Measurements from ENCODE around the gene CEP95.

The CEP95 gene

DNA sequence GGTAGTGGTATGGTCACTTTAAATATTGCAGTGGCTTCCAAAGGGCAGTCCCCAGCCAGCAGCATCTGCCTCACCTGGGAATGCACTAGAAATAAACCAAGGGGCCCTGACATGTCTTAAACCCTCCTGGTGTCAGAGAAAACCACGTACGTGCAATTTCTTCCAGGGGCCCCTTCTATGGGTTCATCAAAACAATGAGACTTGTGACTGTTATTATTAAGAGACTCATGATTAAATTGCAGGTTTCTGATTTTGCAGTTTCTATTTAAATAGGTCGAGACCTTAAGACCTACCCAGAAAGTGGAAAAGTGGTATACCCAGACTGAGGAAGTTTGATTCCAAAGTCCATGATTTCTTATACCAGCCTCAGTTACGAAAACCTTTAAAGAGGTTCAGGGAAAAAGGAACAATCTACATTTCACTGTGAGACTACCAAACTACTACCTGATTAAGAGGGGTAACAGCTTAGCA lies 9.2 kb upstream of the CEP95 start:
- no peak for DNase-seq (ENCODE audit: low read depth)
- TF ChIP-seq, protein P1, sequence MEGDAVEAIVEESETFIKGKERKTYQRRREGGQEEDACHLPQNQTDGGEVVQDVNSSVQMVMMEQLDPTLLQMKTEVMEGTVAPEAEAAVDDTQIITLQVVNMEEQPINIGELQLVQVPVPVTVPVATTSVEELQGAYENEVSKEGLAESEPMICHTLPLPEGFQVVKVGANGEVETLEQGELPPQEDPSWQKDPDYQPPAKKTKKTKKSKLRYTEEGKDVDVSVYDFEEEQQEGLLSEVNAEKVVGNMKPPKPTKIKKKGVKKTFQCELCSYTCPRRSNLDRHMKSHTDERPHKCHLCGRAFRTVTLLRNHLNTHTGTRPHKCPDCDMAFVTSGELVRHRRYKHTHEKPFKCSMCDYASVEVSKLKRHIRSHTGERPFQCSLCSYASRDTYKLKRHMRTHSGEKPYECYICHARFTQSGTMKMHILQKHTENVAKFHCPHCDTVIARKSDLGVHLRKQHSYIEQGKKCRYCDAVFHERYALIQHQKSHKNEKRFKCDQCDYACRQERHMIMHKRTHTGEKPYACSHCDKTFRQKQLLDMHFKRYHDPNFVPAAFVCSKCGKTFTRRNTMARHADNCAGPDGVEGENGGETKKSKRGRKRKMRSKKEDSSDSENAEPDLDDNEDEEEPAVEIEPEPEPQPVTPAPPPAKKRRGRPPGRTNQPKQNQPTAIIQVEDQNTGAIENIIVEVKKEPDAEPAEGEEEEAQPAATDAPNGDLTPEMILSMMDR (IDR thresholded peaks at IDR 0.05; ENCODE audit: low read depth, low read length), result no peak
- TF ChIP-seq POLR2A (IDR thresholded peaks at IDR 0.05; ENCODE audit: extremely low read depth, insufficient read length) (no peak), MYC (IDR thresholded peaks at IDR 0.05; ENCODE audit: low read depth, low read length) (no peak)
- TF ChIP-seq, protein P2, sequence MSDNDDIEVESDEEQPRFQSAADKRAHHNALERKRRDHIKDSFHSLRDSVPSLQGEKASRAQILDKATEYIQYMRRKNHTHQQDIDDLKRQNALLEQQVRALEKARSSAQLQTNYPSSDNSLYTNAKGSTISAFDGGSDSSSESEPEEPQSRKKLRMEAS (IDR thresholded peaks at IDR 0.05; ENCODE audit: low read depth, low read length), result no peak
- H3K4me3 ChIP-seq (ENCODE audit: low read depth, low read length), result peak overlapping the region; percentile 70

DNA sequence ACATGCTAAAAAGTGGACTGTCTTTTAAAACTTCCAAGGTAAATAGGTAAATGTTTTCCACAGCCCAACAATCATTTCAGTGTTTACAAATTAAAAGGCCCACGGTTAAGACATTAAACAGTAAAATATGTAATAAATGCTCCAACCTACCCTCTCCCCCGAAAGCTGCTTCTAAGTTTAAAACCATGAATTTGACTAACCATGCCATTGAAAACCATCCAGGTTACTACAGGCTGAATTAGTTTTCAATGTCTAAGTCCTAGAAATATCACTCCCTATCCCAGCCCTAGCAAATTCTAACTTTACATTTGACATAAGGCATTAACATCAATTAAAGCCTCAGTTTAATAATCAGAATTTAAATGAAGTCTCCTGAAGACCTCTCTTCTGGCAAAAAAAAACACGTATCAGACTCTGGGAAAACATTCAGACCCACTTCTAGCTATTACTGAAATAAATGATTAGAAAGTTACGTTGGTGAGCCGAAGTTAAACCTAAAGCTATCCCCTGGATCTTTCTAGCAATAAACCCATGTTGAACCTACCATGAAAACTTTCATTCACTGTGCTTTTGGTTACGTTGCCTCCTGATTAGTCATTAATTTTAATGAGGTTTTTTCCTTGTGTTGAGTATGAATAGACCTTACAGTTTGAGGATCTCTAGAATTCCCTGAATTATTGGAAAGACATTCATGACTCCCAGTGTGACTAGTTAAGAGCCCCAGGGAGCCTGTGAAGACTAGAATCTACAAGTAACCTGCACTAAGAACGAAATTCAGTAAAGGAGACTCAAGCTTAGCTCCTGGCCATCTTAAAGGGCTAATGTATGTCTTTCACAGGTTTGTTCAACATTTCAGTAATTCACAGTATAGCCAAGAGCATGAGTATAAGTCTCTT lies 8.2 kb upstream of the CEP95 start:
- peak overlapping the region; percentile 70 for H3K4me3 ChIP-seq (ENCODE audit: low read depth, low read length)
- TF ChIP-seq, protein P2 (IDR thresholded peaks at IDR 0.05; ENCODE audit: low read depth, low read length), result no peak
- TF ChIP-seq MYC (IDR thresholded peaks at IDR 0.05; ENCODE audit: low read depth, low read length) (no peak), POLR2A (IDR thresholded peaks at IDR 0.05; ENCODE audit: extremely low read depth, insufficient read length) (no peak)
- TF ChIP-seq, protein P1 (IDR thresholded peaks at IDR 0.05; ENCODE audit: low read depth, low read length), result no peak
- peak; percentile 8 for DNase-seq (ENCODE audit: low read depth)

DNA sequence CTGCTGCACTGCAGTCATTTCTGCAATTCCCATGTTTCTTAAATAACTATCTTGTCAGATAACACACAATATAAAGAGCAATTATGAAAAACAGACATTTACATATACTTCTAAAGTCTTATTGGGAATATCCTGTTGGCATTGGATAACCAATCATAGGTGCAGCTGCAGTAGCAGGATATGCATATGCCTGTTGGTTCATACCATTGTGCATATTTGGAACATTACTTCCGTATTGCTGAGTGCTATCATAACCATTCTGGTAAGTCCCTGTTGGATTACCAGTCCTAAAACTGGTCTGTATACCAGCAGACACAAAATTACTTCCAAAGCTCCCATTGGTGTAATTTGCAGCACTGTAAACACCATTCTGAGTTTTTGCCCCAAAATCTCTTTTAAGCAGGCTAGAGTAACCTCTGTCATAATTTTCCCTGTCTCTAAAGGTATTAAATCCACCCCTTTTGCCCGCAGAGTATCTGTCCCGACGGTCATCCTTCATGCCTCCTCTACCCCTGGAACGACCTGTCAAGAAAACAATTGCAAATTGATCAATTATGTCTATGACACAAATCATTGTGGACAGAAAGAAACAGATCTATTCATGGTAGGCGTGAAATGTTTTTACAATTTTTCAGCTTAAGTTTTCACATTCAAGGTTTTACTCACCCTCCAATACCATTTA lies 6.8 kb upstream of the CEP95 start:
- H3K4me3 ChIP-seq (ENCODE audit: low read depth, low read length), result no peak overlapping the region
- TF ChIP-seq, protein P2 (IDR thresholded peaks at IDR 0.05; ENCODE audit: low read depth, low read length), result no peak
- TF ChIP-seq, protein P1 (IDR thresholded peaks at IDR 0.05; ENCODE audit: low read depth, low read length), result no peak
- TF ChIP-seq MYC (IDR thresholded peaks at IDR 0.05; ENCODE audit: low read depth, low read length) (no peak), POLR2A (IDR thresholded peaks at IDR 0.05; ENCODE audit: extremely low read depth, insufficient read length) (no peak)
- peak; percentile 11 for DNase-seq (ENCODE audit: low read depth)

DNA sequence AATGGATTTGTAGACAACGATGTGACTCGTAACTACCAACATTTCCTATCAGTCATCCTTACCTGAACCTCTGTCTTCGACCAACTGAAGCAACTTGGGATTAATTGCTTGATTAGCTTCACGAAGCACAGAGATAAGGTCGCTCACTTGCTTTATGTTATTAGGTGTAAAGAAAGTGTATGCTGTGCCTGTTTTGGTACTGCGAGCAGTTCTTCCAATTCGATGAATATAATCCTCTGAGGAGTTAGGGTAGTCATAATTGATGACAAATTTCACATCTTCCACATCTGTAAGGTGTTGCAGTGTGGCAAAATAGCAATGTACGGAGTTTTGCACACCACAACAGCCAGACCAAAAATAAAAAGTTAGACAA lies 6.3 kb upstream of the CEP95 start:
- TF ChIP-seq MYC (IDR thresholded peaks at IDR 0.05; ENCODE audit: low read depth, low read length) (no peak), POLR2A (IDR thresholded peaks at IDR 0.05; ENCODE audit: extremely low read depth, insufficient read length) (no peak)
- TF ChIP-seq, protein P1 (IDR thresholded peaks at IDR 0.05; ENCODE audit: low read depth, low read length), result no peak
- TF ChIP-seq, protein P2 (IDR thresholded peaks at IDR 0.05; ENCODE audit: low read depth, low read length), result no peak
- DNase-seq (ENCODE audit: low read depth), result no peak
- H3K4me3 ChIP-seq (ENCODE audit: low read depth, low read length), result no peak overlapping the region

DNA sequence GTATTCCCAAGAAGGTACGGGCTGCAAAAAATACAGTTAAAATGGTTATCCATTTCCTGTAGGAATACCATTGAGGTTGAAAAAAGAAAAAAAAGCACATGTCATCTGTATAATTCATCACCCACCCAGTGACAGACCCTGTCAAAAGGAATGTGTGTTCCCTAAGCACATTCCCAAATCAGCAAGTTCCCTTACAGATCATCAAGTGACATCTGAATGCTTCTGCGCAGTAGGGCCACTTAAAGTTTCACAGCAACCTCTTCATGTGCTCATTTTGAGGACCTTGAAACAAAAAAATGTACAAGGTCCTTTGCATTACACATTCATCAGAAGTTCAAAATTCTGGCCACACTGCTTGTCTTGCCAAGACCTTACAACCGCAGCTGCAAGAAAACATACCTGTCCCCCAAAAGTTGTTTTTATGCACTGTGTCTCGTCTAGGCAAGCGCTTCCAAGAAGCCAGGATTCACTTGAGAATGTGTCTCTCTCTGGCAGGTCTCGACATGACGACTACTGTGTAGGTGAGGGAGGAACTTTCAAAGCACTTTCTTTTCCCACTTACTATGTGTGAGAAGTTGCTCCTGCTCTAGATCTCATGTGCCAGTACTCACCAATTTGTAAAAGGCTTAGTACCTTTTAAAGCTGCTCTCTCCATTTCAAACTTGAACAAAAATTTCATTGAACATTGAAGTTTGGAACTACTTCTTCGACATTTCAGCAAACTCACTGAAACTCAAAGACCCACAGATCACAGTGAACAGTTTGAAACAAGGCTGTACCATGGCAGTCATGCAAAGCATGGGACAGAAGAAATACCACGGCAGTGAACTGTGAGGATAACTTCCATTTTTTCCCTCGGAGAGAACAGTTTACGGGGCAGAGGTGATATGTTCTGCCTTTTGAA lies 5.7 kb upstream of the CEP95 start:
- DNase-seq (ENCODE audit: low read depth), result no peak
- TF ChIP-seq POLR2A (IDR thresholded peaks at IDR 0.05; ENCODE audit: extremely low read depth, insufficient read length) (no peak), MYC (IDR thresholded peaks at IDR 0.05; ENCODE audit: low read depth, low read length) (no peak)
- TF ChIP-seq, protein P2 (IDR thresholded peaks at IDR 0.05; ENCODE audit: low read depth, low read length), result no peak
- TF ChIP-seq, protein P1 (IDR thresholded peaks at IDR 0.05; ENCODE audit: low read depth, low read length), result no peak

More for the DNA sequence above, 5.7 kb upstream of the CEP95 start:
- H3K4me3 ChIP-seq (ENCODE audit: low read depth, low read length), result no peak overlapping the region

Measured in NB4 (cell line).